Measurements from ENCODE around the gene FLNC.

The FLNC gene

DNA sequence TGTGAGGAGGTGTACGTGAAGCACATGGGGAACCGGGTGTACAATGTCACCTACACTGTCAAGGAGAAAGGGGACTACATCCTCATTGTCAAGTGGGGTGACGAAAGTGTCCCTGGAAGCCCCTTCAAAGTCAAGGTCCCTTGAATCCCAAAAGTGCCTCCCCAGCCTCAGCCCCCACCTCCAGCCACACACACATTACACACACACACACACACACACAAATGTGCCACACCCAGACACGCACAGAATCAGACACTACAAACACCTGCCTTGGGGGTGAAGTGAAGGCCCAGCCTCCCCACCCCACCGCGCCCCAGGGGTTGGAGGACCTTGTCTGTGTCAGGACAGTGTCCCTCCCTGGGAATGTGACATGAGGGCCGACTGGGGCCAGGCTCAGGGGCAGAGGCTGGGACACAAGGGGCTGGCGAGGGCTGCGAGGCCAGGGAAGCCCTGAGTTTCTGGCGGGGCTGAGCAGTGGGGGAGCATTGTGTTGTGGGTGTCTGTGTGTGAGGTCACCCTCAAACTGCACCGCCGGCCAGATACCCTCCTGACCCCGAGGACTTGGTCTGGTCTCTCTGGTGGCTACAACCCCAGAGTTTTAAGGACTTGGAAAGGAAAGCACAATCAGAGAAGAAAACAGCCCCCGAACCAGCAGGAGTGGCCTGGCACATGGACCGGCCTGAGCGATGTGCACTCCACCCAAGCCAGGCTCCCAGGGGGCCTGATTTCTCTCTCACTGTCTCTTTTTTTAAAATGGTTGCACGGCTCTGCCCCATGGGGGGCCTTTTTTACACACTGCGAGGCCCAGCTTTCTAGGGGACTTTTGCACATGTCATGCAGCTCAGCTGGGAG, 28.4 kb downstream of the FLNC start:
- DNase-seq, result no peak
- in situ Hi-C loops (cut with MboI; ENCODE audit: low pct_unique_long_range_greater_than_20kb, low sequenced_read_pairs), result no loop called here

DNA sequence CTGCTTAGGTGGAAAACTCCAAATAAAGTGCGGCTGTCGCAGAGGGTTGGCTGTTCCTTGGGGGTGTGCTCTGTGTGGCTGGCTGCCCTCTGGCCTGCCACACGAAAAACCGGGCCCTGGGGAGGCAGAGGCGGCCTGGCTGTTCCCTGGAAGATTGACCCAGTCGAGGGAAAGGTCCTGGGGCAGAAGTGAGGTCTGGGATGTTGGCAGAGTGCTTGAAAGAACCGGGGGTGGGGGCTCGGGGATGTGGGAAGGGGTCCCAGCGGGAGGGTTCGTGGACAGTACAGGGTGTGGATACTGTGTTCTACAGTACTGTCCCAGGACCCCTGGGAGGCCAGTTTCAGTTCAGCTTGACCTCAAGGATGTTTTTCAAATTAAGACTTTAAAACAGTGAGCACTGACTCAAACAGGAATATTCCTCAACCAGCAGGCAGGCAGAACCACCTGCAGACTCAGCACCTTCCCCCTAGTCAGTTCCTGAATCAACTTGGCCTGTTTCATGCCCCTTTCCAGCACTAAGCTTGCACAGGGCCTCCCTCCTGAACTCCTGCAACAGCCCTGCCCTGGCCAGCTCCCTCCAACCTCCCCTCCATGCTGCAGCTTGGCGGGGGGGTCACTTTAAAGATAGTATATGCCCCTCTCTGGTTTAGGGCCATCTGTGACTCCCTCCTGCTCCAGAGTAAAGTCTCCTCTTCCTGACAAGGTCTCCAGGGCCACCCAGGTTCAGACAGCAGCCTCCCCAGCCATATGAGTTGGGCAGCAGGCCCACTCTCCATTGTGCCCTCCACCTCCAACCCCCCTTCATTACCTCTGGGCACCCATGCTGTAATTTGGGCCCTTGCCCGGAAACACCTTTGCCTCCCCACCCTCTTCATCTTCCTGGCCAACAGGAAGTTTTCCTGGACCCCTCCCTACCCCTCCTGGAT, 29.3 kb downstream of the FLNC start:
- in situ Hi-C loops (cut with MboI; ENCODE audit: low pct_unique_long_range_greater_than_20kb, low sequenced_read_pairs), result no loop called here
- DNase-seq, result no peak

DNA sequence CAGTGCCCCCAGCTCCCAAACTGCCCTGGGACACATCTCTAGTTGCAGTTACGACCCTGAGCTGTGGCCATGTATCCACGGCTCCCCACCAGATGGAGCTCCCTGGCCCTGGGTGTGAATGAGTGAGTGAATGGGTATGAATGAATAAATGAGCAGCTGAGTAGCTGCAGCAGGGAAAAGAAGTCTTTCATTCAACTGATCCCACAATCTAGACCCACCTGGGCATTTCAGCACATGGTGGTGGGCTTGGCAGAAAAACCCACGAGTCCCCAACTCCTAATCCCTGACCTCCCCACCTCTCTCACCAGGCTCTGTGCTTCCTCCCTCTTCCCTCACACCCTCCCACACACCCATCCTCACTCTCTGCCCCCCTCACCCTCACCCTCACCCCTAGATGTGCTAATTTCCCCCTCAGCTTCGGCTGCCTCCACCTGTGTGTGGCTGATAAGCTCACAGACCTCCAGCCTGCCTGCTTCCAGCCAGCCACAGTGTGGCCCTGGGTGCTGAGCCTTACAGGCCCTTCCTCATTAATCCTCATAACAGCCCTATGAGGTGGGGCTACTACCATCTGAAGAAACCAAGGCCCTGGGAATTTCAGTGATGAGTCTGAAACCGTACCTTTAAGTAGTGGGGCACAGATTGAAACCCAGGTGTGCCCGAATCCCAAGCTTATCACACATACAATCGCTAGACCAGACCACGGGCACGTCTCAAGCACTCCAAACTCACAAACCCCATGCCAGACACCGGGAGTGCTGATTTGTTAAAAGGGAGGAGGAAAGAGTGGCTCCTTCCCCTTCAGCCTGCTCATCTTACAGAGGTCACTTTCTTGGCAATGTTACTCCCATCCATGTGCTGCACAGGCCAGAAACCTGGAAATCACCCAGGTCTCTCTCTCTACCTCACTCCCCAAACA, 30.2 kb downstream of the FLNC start:
- in situ Hi-C loops (cut with MboI; ENCODE audit: low pct_unique_long_range_greater_than_20kb, low sequenced_read_pairs), result no loop called here
- peak; percentile 49 for DNase-seq

DNA sequence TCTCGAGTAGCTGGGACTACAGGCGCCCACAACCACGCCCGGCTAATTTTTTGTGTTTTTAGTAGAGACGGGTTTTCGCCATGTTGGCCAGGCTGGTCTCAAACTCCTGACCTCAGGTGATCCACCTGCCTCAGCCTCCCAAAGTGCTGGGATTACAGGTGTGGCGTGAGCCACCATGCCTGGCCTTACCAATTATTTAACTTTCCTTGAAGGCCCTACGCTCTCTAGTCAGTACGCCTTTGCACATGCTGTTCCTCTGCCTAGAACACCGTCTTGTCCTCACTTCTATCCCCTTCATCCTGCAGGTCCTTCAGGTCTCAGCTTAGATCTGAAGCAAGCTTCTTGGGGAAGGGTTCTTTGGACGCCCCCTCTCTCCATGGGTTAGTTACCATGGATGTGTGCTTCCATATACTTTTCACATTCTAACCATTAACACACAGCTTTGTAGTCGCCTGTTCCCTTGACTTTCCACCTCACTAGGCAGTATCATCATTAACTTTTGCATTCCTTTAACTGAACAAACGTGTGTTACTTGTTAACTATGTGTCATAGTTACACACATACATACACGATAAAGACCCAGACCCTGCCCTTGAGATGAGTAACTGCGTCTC, 31.9 kb downstream of the FLNC start:
- in situ Hi-C loops (cut with MboI; ENCODE audit: low pct_unique_long_range_greater_than_20kb, low sequenced_read_pairs), result no loop called here
- DNase-seq, result no peak

DNA sequence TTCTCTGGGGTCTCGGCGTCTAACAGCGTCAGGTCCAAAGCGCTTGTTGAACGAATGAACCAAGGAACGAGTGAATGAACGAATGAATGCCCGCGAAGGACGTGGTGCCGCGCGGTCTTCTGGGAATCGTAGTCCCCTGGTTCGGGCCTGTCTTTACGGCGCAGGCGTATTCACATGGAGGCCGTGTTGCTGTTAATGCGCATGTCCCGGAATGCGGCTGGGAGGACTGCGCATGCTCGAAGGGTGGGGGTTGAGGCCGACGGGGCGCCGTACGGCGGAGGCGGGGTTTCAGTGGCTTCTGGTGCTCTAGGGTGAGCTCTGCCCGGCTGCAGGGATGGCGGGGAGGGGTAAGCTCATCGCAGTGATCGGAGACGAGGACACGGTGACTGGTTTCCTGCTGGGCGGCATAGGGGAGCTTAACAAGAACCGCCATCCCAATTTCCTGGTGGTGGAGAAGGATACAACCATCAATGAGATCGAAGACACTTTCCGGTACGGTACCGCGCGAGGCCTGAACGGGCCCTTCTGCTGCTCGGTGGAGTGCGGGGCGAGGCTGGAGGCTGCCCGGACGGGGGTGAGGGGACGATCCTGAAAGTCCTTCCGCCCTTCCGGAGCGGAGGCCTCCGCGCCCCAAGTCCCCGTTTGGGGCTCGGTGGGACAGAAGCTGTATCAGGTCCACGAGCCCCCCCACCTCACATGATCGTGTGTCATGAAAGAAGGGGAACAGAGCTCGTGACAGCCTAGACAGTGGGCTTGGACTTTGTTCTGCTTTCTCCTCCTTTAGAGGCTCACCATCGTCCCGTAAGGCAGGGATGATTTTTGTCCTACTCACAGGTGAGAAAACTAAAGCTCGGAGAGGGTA, 32.6 kb downstream of the FLNC start, which contains the start of gene ATP6V1F:
Gene ATP6V1F, plus strand, starts transcription at position 286 of the 862 bp plus-strand sequence. Its CDS starts 49 bp downstream, at position 335.
- in situ Hi-C loops (cut with MboI; ENCODE audit: low pct_unique_long_range_greater_than_20kb, low sequenced_read_pairs), result no loop called here
- peak; percentile 98 for DNase-seq

DNA sequence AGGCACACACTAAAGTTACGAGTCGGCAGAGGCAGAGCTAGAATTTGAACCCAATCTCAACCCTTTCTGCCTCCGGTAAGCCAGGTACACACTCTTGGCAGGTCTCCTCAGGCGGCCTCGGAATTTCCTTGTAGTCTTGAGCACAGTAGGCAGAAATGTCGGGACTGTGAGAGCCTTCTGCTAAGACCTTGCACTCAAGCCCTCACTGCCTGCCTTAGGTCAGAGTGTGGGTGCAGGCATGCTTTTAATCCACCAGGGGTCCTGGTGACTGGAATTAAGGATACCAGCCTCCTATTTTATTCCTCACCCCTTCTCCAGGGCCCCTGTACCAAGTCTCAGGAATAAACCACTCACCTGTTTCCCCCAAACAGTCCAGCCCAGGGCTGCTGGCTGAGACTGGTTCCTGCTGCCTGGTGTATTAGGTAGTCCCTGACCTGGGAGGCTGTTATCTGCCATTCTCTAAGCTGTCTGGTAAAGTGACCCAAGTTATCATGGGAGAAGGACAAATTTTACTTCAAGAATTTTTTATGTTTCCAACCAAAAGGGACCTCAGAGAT, 33.3 kb downstream of the FLNC start:
- peak; percentile 69 for DNase-seq

DNA sequence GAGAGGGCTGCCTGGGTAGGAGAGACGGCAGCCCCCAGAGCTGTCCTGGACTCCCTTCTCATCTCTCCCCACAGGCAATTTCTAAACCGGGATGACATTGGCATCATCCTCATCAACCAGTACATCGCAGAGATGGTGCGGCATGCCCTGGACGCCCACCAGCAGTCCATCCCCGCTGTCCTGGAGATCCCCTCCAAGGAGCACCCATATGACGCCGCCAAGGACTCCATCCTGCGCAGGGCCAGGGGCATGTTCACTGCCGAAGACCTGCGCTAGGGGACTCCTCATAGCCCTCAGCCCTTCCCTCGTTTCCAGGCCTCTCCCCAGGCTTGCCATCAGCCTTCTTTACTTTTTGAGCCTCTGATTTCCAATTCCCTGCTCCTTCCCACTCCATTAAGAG, 35.1 kb downstream of the FLNC start:
- no peak for DNase-seq
- in situ Hi-C loops (cut with MboI; ENCODE audit: low pct_unique_long_range_greater_than_20kb, low sequenced_read_pairs), result no loop called here

More for the DNA sequence above, 33.3 kb downstream of the FLNC start:
- in situ Hi-C loops (cut with MboI; ENCODE audit: low pct_unique_long_range_greater_than_20kb, low sequenced_read_pairs), result no loop called here

DNA sequence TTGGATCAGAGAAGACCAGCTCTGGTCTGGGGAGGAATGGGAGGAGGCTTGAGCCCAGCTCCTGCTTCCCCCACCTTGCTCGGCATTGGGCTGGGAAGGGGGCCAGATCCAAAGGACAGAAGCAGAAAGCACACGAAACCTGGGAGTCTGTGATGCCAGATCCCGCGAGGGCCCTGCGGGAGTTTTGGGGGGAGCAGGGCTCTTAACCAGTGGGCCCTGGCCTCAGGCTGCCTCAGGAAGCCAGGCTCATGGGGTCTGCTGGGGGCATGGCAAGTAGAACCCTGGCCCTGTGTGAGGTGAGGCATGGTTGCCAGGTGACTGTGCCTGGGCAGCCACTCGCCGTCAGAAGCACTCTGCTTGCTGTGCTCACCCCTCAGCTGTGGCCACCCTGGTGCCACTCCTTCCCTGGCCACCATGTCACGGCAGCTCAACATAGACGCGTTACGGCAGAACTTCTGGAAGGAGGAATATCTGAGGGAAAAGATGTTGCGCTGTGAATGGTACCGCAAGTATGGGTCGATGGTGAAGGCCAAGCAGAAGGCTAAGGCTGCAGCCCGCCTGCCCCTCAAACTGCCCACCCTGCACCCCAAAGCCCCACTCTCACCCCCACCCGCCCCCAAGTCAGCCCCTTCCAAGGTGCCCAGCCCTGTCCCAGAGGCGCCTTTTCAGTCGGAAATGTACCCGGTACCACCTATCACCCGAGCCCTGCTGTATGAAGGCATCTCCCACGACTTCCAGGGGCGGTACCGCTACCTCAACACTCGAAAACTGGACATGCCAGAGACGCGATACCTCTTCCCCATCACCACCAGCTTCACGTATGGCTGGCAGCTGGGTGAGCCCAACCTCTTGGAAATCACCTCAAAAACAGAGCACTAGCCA, 36.0 kb downstream of the FLNC start:
- no peak for DNase-seq
- in situ Hi-C loops (cut with MboI; ENCODE audit: low pct_unique_long_range_greater_than_20kb, low sequenced_read_pairs), result no loop called here

DNA sequence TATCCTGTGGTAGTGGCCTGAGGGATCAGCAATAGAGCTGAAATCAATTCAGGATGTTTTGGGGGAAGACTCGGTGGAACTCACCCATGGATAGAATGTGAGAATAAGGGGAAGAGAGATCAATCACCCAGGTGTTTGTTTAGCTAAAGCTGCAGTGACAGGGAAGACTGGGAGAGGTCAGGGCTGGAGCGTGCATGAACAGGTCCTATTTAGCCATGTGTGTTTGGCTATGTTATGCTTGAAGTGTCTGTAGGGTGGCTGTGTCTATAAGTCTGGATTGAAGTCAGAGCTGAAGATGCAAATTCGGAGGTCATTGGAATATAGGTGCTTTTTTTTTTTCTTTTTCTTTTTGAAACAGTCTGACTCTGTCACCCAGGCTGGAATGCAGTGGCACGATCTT, 37.0 kb downstream of the FLNC start:
- in situ Hi-C loops (cut with MboI; ENCODE audit: low pct_unique_long_range_greater_than_20kb, low sequenced_read_pairs), result no loop called here
- DNase-seq, result no peak

DNA sequence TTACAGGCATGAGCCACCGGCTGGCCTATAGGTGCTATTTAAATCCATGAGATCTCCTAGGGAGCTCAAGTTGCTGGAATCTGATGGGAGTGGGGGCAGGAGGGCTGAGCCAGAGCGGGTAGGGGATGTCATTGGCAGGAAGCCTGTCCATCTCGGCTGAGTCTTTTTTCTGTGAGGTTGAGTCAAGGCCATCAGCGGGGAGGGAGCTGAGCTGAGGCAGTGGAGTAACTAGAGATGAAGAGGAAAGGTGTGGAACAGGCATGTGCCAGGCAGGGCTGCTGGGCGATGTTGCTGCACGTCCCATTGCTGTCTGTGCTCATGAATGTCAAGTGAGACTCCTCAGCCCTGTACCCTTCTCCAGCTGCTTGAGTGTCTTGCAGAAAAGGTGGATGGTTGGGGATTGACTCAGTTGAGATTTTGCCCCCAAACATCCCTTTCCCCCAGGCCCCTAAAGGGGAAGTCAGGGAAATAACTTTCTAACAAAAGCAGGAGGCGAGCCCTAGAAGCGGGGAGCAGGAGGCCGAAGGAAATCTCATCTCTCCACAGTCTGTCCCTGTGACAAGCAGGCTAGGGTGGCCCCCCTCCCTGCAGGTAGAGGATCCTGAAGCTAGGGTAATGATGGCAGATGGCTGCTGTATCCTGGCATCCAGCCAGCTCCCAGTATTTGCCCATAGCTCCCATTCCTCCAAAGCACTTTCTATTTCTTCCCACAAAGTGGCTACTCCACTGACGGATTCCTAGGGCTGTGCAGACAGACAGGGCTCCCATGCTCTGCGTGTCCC, 37.8 kb downstream of the FLNC start:
- in situ Hi-C loops (cut with MboI; ENCODE audit: low pct_unique_long_range_greater_than_20kb, low sequenced_read_pairs), result no loop called here
- no peak for DNase-seq

DNA sequence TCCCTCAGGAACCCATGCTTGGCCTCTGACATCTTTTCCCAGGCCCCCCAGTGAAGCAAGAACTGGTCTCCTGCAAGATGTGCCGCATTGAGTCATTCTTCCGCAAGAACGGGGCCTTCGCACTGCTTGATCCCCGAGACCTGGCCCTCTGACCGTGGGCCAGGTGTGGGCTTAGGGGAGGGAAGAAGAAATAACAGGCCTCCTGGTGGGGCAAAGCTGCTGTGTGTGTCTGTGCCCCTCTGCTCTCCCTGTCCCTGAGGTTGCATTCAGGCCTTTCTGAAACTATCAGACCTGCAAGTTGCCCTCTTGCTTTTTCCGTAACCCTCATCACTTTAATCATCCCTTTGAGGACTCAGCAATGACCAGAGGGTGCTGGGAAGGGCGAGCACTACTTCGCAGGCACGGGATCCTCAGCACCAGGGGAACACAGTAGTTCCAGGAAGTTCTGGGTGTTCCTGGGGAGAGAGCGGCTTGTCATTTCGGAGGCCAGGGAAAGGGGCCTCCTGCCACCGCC, 38.5 kb downstream of the FLNC start:
- no peak for DNase-seq
- in situ Hi-C loops (cut with MboI; ENCODE audit: low pct_unique_long_range_greater_than_20kb, low sequenced_read_pairs), result no loop called here

DNA sequence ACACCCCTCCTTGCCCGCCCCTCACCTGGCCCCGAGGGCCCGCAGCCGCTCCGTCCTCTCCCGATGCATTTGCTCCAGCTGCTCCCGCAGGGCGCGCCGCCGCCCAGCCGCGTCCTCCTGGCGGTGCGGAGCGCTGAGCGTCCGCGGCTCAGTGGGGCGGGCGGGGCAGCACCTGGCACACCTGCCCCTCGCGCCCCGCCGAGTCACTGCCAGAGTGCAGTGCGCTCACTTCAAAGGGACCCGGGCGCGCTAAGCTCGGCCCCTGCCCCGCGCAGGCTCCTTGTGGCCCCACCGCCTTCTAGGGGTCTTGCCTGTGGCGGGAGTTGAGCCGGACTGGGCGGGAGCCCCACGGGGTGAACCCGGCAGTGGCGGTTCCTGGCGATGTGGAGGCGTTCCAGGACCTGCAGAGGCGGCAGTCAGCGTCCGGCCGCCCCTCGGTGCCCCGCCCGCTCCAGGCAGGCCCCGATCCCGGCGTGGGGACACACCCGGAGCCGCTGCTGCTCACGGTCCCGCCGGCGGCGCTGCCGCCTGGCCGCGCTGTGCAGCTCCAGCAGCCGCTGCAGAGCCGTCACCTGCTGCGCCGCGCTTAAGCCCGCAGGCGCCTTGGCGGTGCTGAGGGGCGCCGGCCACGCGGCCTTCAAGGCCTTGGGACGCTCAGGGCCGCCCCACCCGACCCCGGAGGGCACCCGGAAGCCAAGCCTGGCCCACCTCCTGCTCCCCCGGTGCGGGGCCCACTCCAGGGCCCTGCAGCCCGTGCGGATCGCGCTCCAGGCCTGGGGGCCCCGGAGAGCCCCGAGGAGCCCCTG, 39.1 kb downstream of the FLNC start:
- peak; percentile 58 for DNase-seq
- in situ Hi-C loops (cut with MboI; ENCODE audit: low pct_unique_long_range_greater_than_20kb, low sequenced_read_pairs), result no loop called here

DNA sequence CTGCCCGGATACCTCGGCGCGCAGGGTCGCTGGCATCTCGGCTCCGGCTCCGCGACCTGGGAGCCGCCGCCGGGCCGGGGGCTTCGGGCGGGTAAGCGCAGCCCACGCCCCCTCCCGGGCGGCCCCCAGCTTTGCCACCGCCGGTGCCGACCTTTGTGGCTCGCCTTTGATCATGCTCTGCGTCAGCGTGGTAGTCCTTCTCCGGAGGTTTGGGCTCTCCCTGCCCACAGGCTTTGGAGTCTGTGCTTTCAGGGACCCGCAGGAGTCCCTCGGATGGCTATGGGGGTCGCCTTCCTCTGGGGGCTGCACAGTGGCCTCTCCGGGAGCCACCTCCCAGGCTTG, 39.7 kb downstream of the FLNC start:
- DNase-seq, result no peak
- in situ Hi-C loops (cut with MboI; ENCODE audit: low pct_unique_long_range_greater_than_20kb, low sequenced_read_pairs), result no loop called here

DNA sequence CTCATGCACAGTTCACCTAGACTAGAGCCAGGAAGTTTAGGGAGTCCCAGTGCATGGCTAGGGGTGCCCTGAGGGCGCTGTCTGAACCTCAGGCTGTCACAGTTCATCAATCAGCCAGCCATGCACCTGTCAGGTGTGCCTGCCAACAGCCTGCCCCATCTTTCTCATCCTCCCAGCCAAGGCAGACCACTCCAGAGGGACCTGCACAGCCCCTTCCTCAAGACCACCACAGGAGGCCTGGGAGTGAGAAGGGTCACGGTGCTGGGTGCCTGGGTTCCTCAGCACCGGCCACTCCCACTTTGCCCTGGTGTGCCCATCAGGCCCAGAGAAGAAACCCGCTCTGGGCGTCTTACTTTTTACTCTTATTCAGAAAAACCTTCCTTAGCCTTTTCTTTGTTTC, 40.8 kb downstream of the FLNC start:
- DNase-seq, result no peak
- in situ Hi-C loops (cut with MboI; ENCODE audit: low pct_unique_long_range_greater_than_20kb, low sequenced_read_pairs), result no loop called here

DNA sequence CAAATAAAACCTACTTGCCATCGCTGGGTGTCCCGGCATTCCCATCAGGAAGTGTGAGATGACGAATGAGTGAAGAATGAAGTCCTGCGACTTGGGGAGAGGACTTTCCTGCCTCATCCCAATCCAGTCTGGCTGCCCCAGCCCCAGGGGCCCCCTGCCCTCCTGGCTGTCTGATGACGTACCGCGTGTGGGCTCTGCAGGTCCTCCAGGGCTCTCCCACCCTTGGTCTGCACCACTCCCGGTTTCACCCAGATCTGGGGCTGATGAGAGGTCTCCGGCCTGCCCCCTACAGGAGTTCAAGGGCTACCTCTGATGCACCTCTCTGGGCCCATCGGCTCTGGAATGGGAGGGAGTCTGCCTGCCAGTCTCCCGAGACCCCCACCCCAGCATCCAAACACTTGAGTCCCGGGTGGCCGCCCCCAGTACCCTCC, 42.2 kb downstream of the FLNC start:
- in situ Hi-C loops (cut with MboI; ENCODE audit: low pct_unique_long_range_greater_than_20kb, low sequenced_read_pairs), result no loop called here
- DNase-seq, result no peak

Data from KBM-7 (cell line).